GM21529 (cell line): Measurements from ENCODE around the gene EIF4B.

Experiments
- ATAC-seq: cut with Tn5 transposase; IDR thresholded peaks from one replicate; pipeline ENCODE4 v1.9.1; 2021; ENCODE audit not compliant: unreplicated experiment

EIF4B gene

GRCh38 chr12:53044896-53045695, 38.8 kb downstream of the EIF4B start:
- ATAC-seq: no peak

GRCh38 chr12:53045696-53046045, 39.4 kb downstream of the EIF4B start:
- no peak for ATAC-seq

- peak; percentile 40 for ATAC-seq
Observed at GRCh38 chr12:53046655-53047220, 40.5 kb downstream of the EIF4B start.

- peak; percentile 60 for ATAC-seq
Observed at GRCh38 chr12:53047221-53048032, 41.2 kb downstream of the EIF4B start.

GRCh38 chr12:53048033-53048779, 42.0 kb downstream of the EIF4B start:
- ATAC-seq: no peak

GRCh38 chr12:53048780-53049401, 42.6 kb downstream of the EIF4B start:
- no peak for ATAC-seq

GRCh38 chr12:53049571-53050318, 43.5 kb downstream of the EIF4B start, which contains the start of gene TNS2:
TNS2 (plus strand) TSS chr12:53050065; CDS start chr12:53050186, 121 bp downstream.
- no peak for ATAC-seq

- no peak for ATAC-seq
Observed at GRCh38 chr12:53050426-53051057, 44.3 kb downstream of the EIF4B start.

GRCh38 chr12:53051058-53051880, 45.0 kb downstream of the EIF4B start:
- no peak for ATAC-seq

GRCh38 chr12:53051881-53052412, 45.7 kb downstream of the EIF4B start:
- no peak for ATAC-seq

- no peak for ATAC-seq
Observed at GRCh38 chr12:53052419-53053217, 46.4 kb downstream of the EIF4B start.

GRCh38 chr12:53053218-53054111, 47.2 kb downstream of the EIF4B start:
- ATAC-seq: no peak

GRCh38 chr12:53054112-53054878, 48.0 kb downstream of the EIF4B start:
- ATAC-seq: peak; percentile 89

- ATAC-seq: no peak
Observed at GRCh38 chr12:53055471-53056266, 49.4 kb downstream of the EIF4B start.

GRCh38 chr12:53056296-53056695, 50.0 kb downstream of the EIF4B start:
- no peak for ATAC-seq
